ENCODE measurements around the gene BSX.
A peak's percentile ranks its signal among the peaks of the same experiment; 100 is the strongest.

The BSX gene

DNA sequence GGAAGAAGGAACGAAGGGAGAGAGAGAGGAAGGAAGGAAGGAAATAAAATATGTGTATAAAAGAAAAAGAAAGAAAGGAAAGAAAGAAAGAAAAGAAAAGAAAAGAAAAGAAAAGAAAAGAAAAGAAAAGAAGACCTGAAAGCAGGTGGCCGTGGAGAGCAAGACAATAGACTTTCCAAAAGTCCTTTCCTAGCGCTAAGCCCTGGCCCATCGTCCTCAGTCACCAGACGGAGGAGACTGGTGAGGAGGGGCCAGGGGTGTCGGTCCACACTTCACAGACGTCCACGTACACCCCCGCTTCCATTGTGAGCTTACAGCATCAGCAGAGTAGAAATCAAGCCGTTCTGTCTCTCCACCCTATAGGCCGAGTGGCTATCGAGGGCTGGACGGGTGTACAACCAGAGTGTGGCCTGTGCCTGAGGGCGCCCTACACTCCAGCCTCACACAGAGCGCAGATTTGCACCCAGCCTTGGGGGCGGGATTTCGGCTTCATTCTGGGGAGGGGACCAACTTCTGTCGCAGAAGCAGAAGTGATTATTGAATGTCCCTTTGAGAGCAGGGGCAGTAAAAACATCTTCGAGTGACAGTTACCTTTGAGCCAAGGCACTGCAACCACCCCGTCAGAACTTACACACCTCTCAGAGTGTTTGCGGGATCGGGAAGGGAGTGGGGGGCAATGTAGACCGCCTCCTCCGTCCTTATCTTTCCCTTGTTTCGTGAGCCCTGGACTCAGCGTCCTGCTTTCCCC lies 2.0 kb upstream of the BSX start:
- H3K9me3 ChIP-seq (ENCODE audit: control insufficient read depth, insufficient read depth, low read depth, low read length) = no peaks in the 10 kb centered on the region
- peak overlapping the region; percentile 45 for H3K9ac ChIP-seq (ENCODE audit: low read length)
- peak overlapping the region; percentile 67 for H3K4me3 ChIP-seq (ENCODE audit: low read depth, low read length)
- H3K36me3 ChIP-seq (ENCODE audit: control insufficient read depth, insufficient read depth, low read length) = no peaks in the 10 kb centered on the region
- H3K4me1 ChIP-seq (ENCODE audit: control insufficient read depth, insufficient read depth, low read length) = peaks cover 26% of the 10 kb centered on the region
- peaks cover 90% of the 10 kb centered on the region for H3K27me3 ChIP-seq (ENCODE audit: control insufficient read depth, insufficient read depth, low read length)
- no peak overlapping the region for H3K27ac ChIP-seq (ENCODE audit: low read depth, low read length)

DNA sequence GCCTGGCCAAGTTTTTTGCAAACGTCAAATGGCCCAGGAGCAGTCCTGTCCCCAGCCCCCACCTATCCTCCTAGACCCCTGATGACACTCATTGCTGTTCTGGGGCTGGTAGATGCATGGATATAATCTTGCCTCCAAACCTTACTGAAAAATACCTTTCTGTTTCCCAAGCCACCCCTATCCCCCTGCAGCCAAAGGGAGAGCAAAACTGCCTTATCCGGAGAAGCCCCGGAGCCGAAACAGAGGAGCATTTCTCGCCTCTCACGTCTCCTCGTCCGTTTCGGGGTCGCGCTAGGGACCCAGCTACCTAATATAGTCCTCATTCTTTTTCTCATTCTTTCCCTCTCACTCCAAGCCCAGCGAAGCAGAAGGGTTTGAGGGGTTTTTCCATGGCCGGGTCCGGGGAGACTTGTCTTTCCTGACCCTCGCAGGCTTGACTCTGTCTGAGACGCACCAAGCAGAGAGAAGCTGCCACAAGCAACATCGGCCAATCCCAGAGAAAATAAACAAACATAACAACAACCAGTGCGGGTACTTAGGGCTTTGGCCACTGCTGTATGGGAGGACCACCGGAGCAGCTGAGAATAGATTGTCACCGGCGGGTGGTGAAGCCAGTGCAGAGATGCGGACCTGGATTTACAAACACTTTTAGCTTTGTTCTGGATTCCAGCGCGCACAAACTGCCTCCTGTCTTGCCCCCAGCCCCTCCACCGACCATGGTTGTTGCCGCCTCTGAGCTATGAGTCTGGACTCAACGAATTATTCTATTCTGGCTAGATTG lies 1.6 kb downstream of the BSX start:
- H3K4me3 ChIP-seq (ENCODE audit: low read depth, low read length) = peak overlapping the region; percentile 51
- no peaks in the 10 kb centered on the region for H3K9me3 ChIP-seq (ENCODE audit: control insufficient read depth, insufficient read depth, low read depth, low read length)
- no peak overlapping the region for H3K9ac ChIP-seq (ENCODE audit: low read length)
- H3K36me3 ChIP-seq (ENCODE audit: control insufficient read depth, insufficient read depth, low read length) = no peaks in the 10 kb centered on the region
- no peak overlapping the region for H3K27ac ChIP-seq (ENCODE audit: low read depth, low read length)
- peaks cover 35% of the 10 kb centered on the region for H3K4me1 ChIP-seq (ENCODE audit: control insufficient read depth, insufficient read depth, low read length)
- H3K27me3 ChIP-seq (ENCODE audit: control insufficient read depth, insufficient read depth, low read length) = peaks cover 99% of the 10 kb centered on the region

DNA sequence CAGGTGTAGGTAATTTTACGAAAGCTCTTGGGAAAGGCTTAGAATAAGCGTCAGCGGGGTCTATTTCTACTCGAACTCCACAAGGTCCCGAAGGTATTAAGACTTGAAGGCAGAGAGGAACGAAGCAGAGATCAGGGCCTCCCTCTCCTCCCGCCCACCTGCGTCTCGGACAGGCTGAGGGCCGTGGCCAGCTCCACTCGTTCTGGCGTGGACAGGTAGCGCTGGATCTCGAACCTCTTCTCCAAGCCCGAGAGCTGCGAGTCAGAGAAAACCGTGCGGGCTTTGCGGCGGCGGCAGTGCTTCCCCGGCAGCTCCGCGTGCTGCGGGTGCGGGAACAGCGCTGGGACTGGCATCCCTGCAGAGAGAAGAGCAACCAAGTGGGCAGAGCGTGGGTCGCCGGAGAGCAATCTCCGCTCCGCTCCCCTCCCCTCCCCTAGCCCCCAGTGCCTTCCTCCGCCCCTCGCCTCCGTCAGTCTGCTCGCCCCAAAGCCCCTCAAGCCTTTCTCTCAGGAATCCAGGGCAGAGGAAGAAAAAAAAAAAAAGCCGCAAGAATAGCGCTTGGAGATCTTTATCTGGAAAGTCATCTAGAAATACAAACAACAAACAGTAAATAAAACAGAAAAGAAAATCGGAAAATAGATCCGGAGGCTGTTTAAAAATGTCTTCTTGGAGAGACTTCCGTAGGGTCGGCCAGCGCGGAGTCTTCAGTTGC lies 2.4 kb downstream of the BSX start:
- peaks cover 99% of the 10 kb centered on the region for H3K27me3 ChIP-seq (ENCODE audit: control insufficient read depth, insufficient read depth, low read length)
- no peaks in the 10 kb centered on the region for H3K36me3 ChIP-seq (ENCODE audit: control insufficient read depth, insufficient read depth, low read length)
- no peaks in the 10 kb centered on the region for H3K9me3 ChIP-seq (ENCODE audit: control insufficient read depth, insufficient read depth, low read depth, low read length)
- H3K27ac ChIP-seq (ENCODE audit: low read depth, low read length) = no peak overlapping the region
- peaks cover 35% of the 10 kb centered on the region for H3K4me1 ChIP-seq (ENCODE audit: control insufficient read depth, insufficient read depth, low read length)
- H3K9ac ChIP-seq (ENCODE audit: low read length) = no peak overlapping the region
- peak overlapping the region; percentile 51 for H3K4me3 ChIP-seq (ENCODE audit: low read depth, low read length)

DNA sequence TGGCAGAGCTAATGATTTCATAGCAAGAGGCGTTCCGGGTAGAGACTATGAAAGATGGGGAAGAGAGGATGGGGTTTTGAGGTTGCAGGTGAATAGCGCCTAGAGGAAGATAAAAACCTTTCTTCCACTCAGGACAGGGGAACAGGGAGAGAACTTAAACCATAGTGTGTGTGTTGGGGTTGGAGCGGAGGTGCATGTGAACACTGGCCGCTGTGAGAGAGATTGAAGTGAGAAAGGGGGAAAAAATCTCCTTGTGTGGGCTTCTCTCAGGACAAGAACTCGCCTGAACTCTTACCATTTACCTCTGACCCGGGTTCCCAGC lies 3.4 kb downstream of the BSX start:
- Histone ChIP-seq H3K9me3 (ENCODE audit: control insufficient read depth, insufficient read depth, low read depth, low read length) (no peaks in the 10 kb centered on the region), H3K27me3 (ENCODE audit: control insufficient read depth, insufficient read depth, low read length) (peaks cover 99% of the 10 kb centered on the region), H3K27ac (ENCODE audit: low read depth, low read length) (no peak overlapping the region)

GRCh38 chr11:122977470-122978298 lies 4.0 kb downstream of the BSX start:
- Histone ChIP-seq H3K27me3 (ENCODE audit: control insufficient read depth, insufficient read depth, low read length) (peaks cover 99% of the 10 kb centered on the region), H3K9me3 (ENCODE audit: control insufficient read depth, insufficient read depth, low read depth, low read length) (no peaks in the 10 kb centered on the region), H3K36me3 (ENCODE audit: control insufficient read depth, insufficient read depth, low read length) (no peaks in the 10 kb centered on the region), H3K9ac (ENCODE audit: low read length) (peak overlapping the region; percentile 56), H3K4me3 (ENCODE audit: low read depth, low read length) (peak overlapping the region; percentile 72), H3K4me1 (ENCODE audit: control insufficient read depth, insufficient read depth, low read length) (peaks cover 30% of the 10 kb centered on the region), H3K27ac (ENCODE audit: low read depth, low read length) (no peak overlapping the region)

More for the DNA sequence above, 3.4 kb downstream of the BSX start:
- Histone ChIP-seq H3K9ac (ENCODE audit: low read length) (no peak overlapping the region), H3K4me1 (ENCODE audit: control insufficient read depth, insufficient read depth, low read length) (peaks cover 30% of the 10 kb centered on the region), H3K4me3 (ENCODE audit: low read depth, low read length) (no peak overlapping the region; the same call in 1 of the 2 replicates), H3K36me3 (ENCODE audit: control insufficient read depth, insufficient read depth, low read length) (no peaks in the 10 kb centered on the region)

DNA sequence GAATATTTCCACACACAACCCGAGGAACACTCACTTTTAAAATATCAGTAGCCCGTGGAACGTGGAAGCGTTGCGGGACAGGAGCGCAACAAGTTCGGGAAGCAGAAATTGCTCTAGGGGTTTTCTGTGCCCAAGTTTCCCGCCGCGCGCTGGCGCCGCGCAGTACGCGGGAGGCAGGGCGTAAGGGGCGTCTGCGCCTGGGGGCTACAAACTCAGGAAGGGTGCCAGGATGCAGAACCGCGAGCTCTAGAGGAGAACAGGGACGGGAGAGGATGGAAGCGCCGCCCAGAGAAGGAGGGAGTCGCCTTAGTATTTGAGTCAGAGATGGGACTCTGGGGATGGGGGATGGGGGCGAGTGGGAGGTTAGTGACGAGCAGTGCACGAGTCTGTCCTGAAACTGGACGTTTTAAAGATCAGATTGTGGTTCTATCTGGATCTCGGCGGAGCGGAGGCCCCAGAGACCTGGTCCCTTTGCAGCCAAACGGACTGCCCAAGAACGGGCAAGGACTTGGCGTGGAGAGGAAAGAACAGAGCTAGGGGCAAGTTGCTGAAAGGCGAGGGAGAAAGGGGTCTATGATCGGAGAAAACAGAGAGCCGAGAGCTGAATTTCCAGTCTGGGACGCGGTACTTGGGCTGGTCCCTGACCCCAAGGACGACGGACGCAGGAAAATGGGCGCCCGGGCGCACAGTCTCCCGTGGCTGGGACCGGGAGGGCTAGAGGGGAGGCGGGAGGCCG lies 4.7 kb downstream of the BSX start:
- Histone ChIP-seq H3K4me3 (ENCODE audit: low read depth, low read length) (peak overlapping the region; percentile 72), H3K36me3 (ENCODE audit: control insufficient read depth, insufficient read depth, low read length) (no peaks in the 10 kb centered on the region), H3K27ac (ENCODE audit: low read depth, low read length) (no peak overlapping the region), H3K27me3 (ENCODE audit: control insufficient read depth, insufficient read depth, low read length) (peaks cover 98% of the 10 kb centered on the region), H3K9me3 (ENCODE audit: control insufficient read depth, insufficient read depth, low read depth, low read length) (no peaks in the 10 kb centered on the region), H3K9ac (ENCODE audit: low read length) (peak overlapping the region; percentile 56), H3K4me1 (ENCODE audit: control insufficient read depth, insufficient read depth, low read length) (peaks cover 25% of the 10 kb centered on the region)

- Histone ChIP-seq H3K9ac (ENCODE audit: low read length) (no peak overlapping the region), H3K27ac (ENCODE audit: low read depth, low read length) (no peak overlapping the region), H3K4me1 (ENCODE audit: control insufficient read depth, insufficient read depth, low read length) (peaks cover 22% of the 10 kb centered on the region), H3K4me3 (ENCODE audit: low read depth, low read length) (peak overlapping the region; percentile 72), H3K27me3 (ENCODE audit: control insufficient read depth, insufficient read depth, low read length) (peaks cover 96% of the 10 kb centered on the region), H3K36me3 (ENCODE audit: control insufficient read depth, insufficient read depth, low read length) (no peaks in the 10 kb centered on the region), H3K9me3 (ENCODE audit: control insufficient read depth, insufficient read depth, low read depth, low read length) (no peaks in the 10 kb centered on the region)
Observed at GRCh38 chr11:122976061-122976733, 5.4 kb downstream of the BSX start.

- no peak overlapping the region for H3K9ac ChIP-seq (ENCODE audit: low read length)
- no peaks in the 10 kb centered on the region for H3K9me3 ChIP-seq (ENCODE audit: control insufficient read depth, insufficient read depth, low read depth, low read length)
- H3K4me3 ChIP-seq (ENCODE audit: low read depth, low read length) = no peak overlapping the region
- peaks cover 22% of the 10 kb centered on the region for H3K27me3 ChIP-seq (ENCODE audit: control insufficient read depth, insufficient read depth, low read length)
- no peaks in the 10 kb centered on the region for H3K4me1 ChIP-seq (ENCODE audit: control insufficient read depth, insufficient read depth, low read length)
- no peak overlapping the region for H3K27ac ChIP-seq (ENCODE audit: low read depth, low read length)
- no peaks in the 10 kb centered on the region for H3K36me3 ChIP-seq (ENCODE audit: control insufficient read depth, insufficient read depth, low read length)
Observed at GRCh38 chr11:122963961-122964360, 17.7 kb downstream of the BSX start.

DNA sequence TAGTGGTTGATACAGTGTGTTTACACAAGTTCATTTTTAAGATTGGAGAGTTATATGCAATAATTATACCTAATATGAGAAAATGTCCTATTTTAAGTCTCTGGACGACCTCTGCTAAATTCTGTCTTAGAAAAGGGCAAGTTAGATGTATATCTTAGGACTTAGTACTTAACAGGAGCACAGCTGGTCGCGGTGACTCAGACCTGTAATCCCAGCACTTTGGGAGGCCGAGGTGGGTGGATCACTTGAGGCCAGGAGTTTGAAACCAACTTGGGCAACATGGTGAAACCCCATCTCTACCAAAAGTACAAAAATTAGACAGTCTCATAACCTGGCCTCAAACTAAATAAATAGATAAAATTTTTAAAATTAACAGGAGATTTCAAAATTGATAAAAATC lies 27.2 kb downstream of the BSX start:
- H3K4me3 ChIP-seq (ENCODE audit: low read depth, low read length) = no peak overlapping the region
- H3K9ac ChIP-seq (ENCODE audit: low read length) = no peak overlapping the region
- H3K4me1 ChIP-seq (ENCODE audit: control insufficient read depth, insufficient read depth, low read length) = no peaks in the 10 kb centered on the region
- H3K27ac ChIP-seq (ENCODE audit: low read depth, low read length) = no peak overlapping the region
- H3K36me3 ChIP-seq (ENCODE audit: control insufficient read depth, insufficient read depth, low read length) = no peaks in the 10 kb centered on the region
- H3K9me3 ChIP-seq (ENCODE audit: control insufficient read depth, insufficient read depth, low read depth, low read length) = no peaks in the 10 kb centered on the region
- H3K27me3 ChIP-seq (ENCODE audit: control insufficient read depth, insufficient read depth, low read length) = no peaks in the 10 kb centered on the region

DNA sequence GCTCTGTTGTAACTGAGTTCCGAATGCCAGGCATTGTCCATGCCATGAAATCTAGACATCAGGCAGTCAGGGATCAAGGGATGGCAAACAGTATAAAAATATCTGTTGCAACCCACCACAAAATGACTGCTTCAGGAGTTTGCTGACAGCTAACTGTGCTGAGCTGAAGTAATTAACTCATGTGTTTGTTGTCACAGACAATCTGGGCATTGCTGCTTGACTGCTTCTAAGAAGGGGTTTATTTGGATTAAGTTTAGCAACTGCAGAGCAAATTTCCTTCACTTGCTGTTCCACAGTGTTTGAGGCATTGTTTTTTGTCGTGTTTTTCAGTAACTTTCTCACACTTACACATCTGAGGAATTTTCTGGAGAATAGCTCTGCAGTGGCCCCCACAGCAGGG lies 30.4 kb downstream of the BSX start:
- Histone ChIP-seq H3K4me3 (ENCODE audit: low read depth, low read length) (no peak overlapping the region), H3K27me3 (ENCODE audit: control insufficient read depth, insufficient read depth, low read length) (no peaks in the 10 kb centered on the region), H3K9ac (ENCODE audit: low read length) (no peak overlapping the region), H3K4me1 (ENCODE audit: control insufficient read depth, insufficient read depth, low read length) (no peaks in the 10 kb centered on the region), H3K9me3 (ENCODE audit: control insufficient read depth, insufficient read depth, low read depth, low read length) (no peaks in the 10 kb centered on the region), H3K27ac (ENCODE audit: low read depth, low read length) (no peak overlapping the region), H3K36me3 (ENCODE audit: control insufficient read depth, insufficient read depth, low read length) (no peaks in the 10 kb centered on the region)
